Measurements from ENCODE around the gene PCLO.
A peak's percentile ranks its signal among the peaks of the same experiment; 100 is the strongest.

PCLO gene

GRCh38 chr7:82816272-82816671 is 346.4 kb downstream of the PCLO start:
- Mint-ChIP-seq H3K9me3 (no peaks in the 10 kb centered on the region), H3K27me3 (ENCODE audit: low read depth) (no peaks in the 10 kb centered on the region)
- TF ChIP-seq CTCF (IDR thresholded peaks at IDR 0.05; ENCODE audit: unreplicated experiment in 3 of 3), result no peak

GRCh38 chr7:82810558-82811259 is 352.0 kb downstream of the PCLO start:
- TF ChIP-seq CTCF (IDR thresholded peaks at IDR 0.05; ENCODE audit: unreplicated experiment in 3 of 3), result peak; percentile 64 to 72 (median 66)
- Mint-ChIP-seq H3K27me3 (ENCODE audit: low read depth) (no peaks in the 10 kb centered on the region), H3K36me3 (ENCODE audit: low read depth) (no peaks in the 10 kb centered on the region), H3K27ac (no peak overlapping the region), H3K4me3 (no peak overlapping the region), H3K4me1 (no peaks in the 10 kb centered on the region), H3K9me3 (no peaks in the 10 kb centered on the region)

More at GRCh38 chr7:82816272-82816671, 346.4 kb downstream of the PCLO start:
- Mint-ChIP-seq H3K36me3 (ENCODE audit: low read depth) (no peaks in the 10 kb centered on the region), H3K4me1 (no peaks in the 10 kb centered on the region), H3K4me3 (no peak overlapping the region), H3K27ac (no peak overlapping the region)

DNA sequence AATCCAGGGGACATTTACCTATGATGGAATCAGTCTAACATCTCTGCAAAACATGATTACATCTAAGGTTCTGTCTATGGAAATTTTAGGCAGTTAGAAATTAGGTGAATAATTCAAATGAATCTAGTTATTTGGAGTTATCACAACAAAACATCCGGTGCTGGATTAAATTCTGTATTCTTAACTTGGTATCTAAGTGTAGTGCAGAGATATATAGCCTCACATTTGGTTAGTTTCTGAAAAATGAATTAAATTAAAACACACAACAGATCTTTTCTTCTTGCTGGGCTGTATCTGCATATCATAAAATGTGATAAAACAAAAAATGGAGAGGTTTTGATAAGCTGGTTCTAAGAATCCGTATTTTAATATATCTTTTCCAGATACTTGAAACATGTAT is 354.1 kb downstream of the PCLO start:
- H3K9me3 Mint-ChIP-seq, result no peaks in the 10 kb centered on the region
- no peaks in the 10 kb centered on the region for H3K36me3 Mint-ChIP-seq (ENCODE audit: low read depth)
- H3K4me1 Mint-ChIP-seq, result no peaks in the 10 kb centered on the region
- no peak overlapping the region for H3K27ac Mint-ChIP-seq
- H3K4me3 Mint-ChIP-seq, result no peak overlapping the region
- TF ChIP-seq CTCF (IDR thresholded peaks at IDR 0.05; ENCODE audit: unreplicated experiment in 3 of 3), result no peak
- no peaks in the 10 kb centered on the region for H3K27me3 Mint-ChIP-seq (ENCODE audit: low read depth)

DNA sequence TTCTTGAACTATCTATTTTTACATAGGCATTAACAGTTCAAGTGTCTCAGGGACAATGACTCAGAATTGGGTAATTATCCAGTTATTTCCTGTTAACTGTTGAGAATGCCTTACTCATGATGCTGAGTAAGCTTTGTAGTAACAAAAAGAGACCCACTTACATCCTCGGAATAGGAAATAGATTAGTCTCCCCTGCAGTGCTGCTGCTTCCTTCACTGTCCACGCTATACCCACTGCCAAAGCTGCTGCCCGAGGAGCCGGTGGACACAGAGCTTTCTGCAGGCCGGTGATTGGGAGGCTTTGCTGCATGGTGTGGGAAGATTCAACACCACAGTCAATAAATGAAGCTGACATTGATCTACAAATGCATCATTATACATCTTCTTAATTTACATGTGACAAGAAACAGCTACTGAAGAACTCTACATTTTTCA is 357.1 kb downstream of the PCLO start:
- H3K9me3 Mint-ChIP-seq, result no peaks in the 10 kb centered on the region
- H3K4me1 Mint-ChIP-seq, result no peaks in the 10 kb centered on the region
- no peaks in the 10 kb centered on the region for H3K36me3 Mint-ChIP-seq (ENCODE audit: low read depth)
- peak overlapping the region in 2 of 3 experiments; percentile 32 to 61 for H3K4me3 Mint-ChIP-seq
- H3K27me3 Mint-ChIP-seq (ENCODE audit: low read depth), result no peaks in the 10 kb centered on the region
- no peak overlapping the region for H3K27ac Mint-ChIP-seq
- no peak for TF ChIP-seq CTCF (IDR thresholded peaks at IDR 0.05; ENCODE audit: unreplicated experiment in 3 of 3)

GRCh38 chr7:82803411-82803810 is 359.3 kb downstream of the PCLO start:
- Mint-ChIP-seq H3K27me3 (ENCODE audit: low read depth) (no peaks in the 10 kb centered on the region), H3K27ac (no peak overlapping the region), H3K4me3 (no peak overlapping the region), H3K36me3 (ENCODE audit: low read depth) (no peaks in the 10 kb centered on the region), H3K9me3 (no peaks in the 10 kb centered on the region), H3K4me1 (no peaks in the 10 kb centered on the region)
- TF ChIP-seq CTCF (IDR thresholded peaks at IDR 0.05; ENCODE audit: unreplicated experiment in 3 of 3), result no peak

Measured in nephron (organoid).